HG03432 (cell line): Measurements from ENCODE around the gene CELA3B.
"Not testable (repeated sequence)": the region's sequence is repeated elsewhere in the genome, so short reads cannot be mapped to it uniquely, and the experiment has no call there.

Experiments used
- ATAC-seq: cut with Tn5 transposase; IDR thresholded peaks from one replicate; pipeline ENCODE4 v1.9.1; 2021; ENCODE audit warnings: mild to moderate bottlenecking, moderate library complexity; ENCODE audit not compliant: unreplicated experiment

Gene CELA3B

GRCh38 chr1:21974699-21975098 lies 2.1 kb upstream of the CELA3B start:
- ATAC-seq: not testable (repeated sequence)

- not testable (repeated sequence) for ATAC-seq
These were observed 1.5 kb upstream of the CELA3B start for GRCh38 chr1:21975296-21975695.

- ATAC-seq: not testable (repeated sequence)
These were observed 1.4 kb downstream of the CELA3B start for GRCh38 chr1:21978209-21978608.

- not testable (repeated sequence) for ATAC-seq
These were observed 3.8 kb downstream of the CELA3B start for GRCh38 chr1:21980515-21981220.

- ATAC-seq: not testable (repeated sequence)
These were observed 4.4 kb downstream of the CELA3B start for GRCh38 chr1:21981253-21981652.

GRCh38 chr1:21982122-21982521 lies 5.3 kb downstream of the CELA3B start:
- ATAC-seq: not testable (repeated sequence)

- ATAC-seq: not testable (repeated sequence)
These were observed 6.7 kb downstream of the CELA3B start for GRCh38 chr1:21983539-21983938.

GRCh38 chr1:21985893-21986292 lies 9.1 kb downstream of the CELA3B start:
- ATAC-seq: not testable (repeated sequence)

- not testable (repeated sequence) for ATAC-seq
These were observed 9.6 kb downstream of the CELA3B start for GRCh38 chr1:21986386-21986785.

- not testable (repeated sequence) for ATAC-seq
These were observed 13.0 kb downstream of the CELA3B start for GRCh38 chr1:21989672-21990393.

GRCh38 chr1:21992186-21992585 lies 15.4 kb downstream of the CELA3B start:
- ATAC-seq: not testable (repeated sequence)

- not testable (repeated sequence) for ATAC-seq
These were observed 17.9 kb downstream of the CELA3B start for GRCh38 chr1:21994716-21995115.

- not testable (repeated sequence) for ATAC-seq
These were observed 19.8 kb downstream of the CELA3B start for GRCh38 chr1:21996663-21996970.

GRCh38 chr1:21997891-21998623 lies 21.2 kb downstream of the CELA3B start:
- ATAC-seq: not testable (repeated sequence)

- ATAC-seq: not testable (repeated sequence)
These were observed 21.9 kb downstream of the CELA3B start for GRCh38 chr1:21998624-21999294.

- not testable (repeated sequence) for ATAC-seq
These were observed 22.8 kb downstream of the CELA3B start for GRCh38 chr1:21999645-22000044.

- ATAC-seq: no peak
These were observed 24.6 kb downstream of the CELA3B start, which contains the start of gene CELA3A for GRCh38 chr1:22001409-22001808. Gene CELA3A, plus strand, starts transcription at chr1:22001657. Its CDS starts 18 bp downstream, at chr1:22001675.

GRCh38 chr1:22002461-22002860 lies 25.6 kb downstream of the CELA3B start:
- not testable (repeated sequence) for ATAC-seq

GRCh38 chr1:22002875-22003274 lies 26.1 kb downstream of the CELA3B start:
- not testable (repeated sequence) for ATAC-seq

GRCh38 chr1:22003959-22004358 lies 27.1 kb downstream of the CELA3B start:
- ATAC-seq: not testable (repeated sequence)
